Endothelial cell of umbilical vein (primary cell): ENCODE data around the gene PPM1N. TPM values are rescaled to one million over a fixed set of nuclear protein-coding genes. Genes with fewer than 3 reads are reported as not detected.

Source experiments
- BruUV-seq: library from RNA; stranded (reverse); fragments of 400-500 nt; replicated peaks from 2 replicates; lab custom pipeline; 2021; lab: Mats Ljungman, UMichigan
- CTCF ChIA-PET: fragments of 300-600, 350-600 bp; sonication (Branson Sonifier 250); formaldehyde crosslinking; loops from one replicate; lab custom pipeline; 2021; ENCODE audit warnings: antibody characterized with exemption, inconsistent platforms; lab: Charles Lee
- POLR2A ChIA-PET: fragments of 300-600, 350-600 bp; sonication (Branson Sonifier 250); formaldehyde crosslinking; loops from one replicate; lab custom pipeline; 2021; ENCODE audit warnings: antibody characterized with exemption, inconsistent platforms; lab: Charles Lee
- DNase-seq: peaks from one replicate; pipeline ENCODE4 v3.0.0-alpha.2; 2011; ENCODE audit warnings: low read depth, low spot score
- FAIRE-seq: peaks from 2 replicates; lab custom pipeline; 2011; peaks lifted over from hg19 to GRCh38; lab: Jason Lieb, UNC
- H2AFZ ChIP-seq: 2 replicates; pipeline ENCODE4 v1.6.0; 2012; ENCODE audit warnings: low read depth, low read length, control low read depth, inconsistent platforms
- H3K27ac ChIP-seq: 2 replicates; pipeline ENCODE4 v1.5.1; 2011; ENCODE audit warnings: low read depth, mild to moderate bottlenecking, control low read depth, low read length, moderate library complexity; ENCODE audit not compliant: insufficient read depth
- H3K27me3 ChIP-seq, 2 experiments: 2 replicates each; pipeline versions ENCODE4 v1.6.0 to v1.6.1; 2011; ENCODE audit warnings: low read length in 2 of 2, mixed read lengths in 1 of 2; ENCODE audit not compliant: control insufficient read depth in 2 of 2, insufficient read depth in 2 of 2
- H3K36me3 ChIP-seq, 2 experiments: 2 replicates in 1 of 2; 3 replicates in 1 of 2; pipeline ENCODE4 v1.5.1; 2011; ENCODE audit warnings: low read length in 2 of 2, mild to moderate bottlenecking in 1 of 2, moderate library complexity in 1 of 2; ENCODE audit not compliant: control insufficient read depth in 2 of 2, insufficient read depth in 2 of 2; ENCODE audit errors: extremely low read depth in 1 of 2
- H3K4me1 ChIP-seq: 3 replicates; pipeline ENCODE4 v1.5.1; 2011; ENCODE audit warnings: mild to moderate bottlenecking, low read length; ENCODE audit not compliant: control insufficient read depth, insufficient read depth; ENCODE audit errors: extremely low read depth
- H3K4me2 ChIP-seq: 2 replicates; pipeline ENCODE4 v1.6.1; 2011; ENCODE audit warnings: low read length, control low read depth, mixed read lengths; ENCODE audit not compliant: insufficient read depth
- H3K4me3 ChIP-seq, 3 experiments: fragments of 200-600 bp in 1 of 3; sonication (generic), shearing (Covaris generic) in 1 of 3; replicated peaks in 1 of 3; 2 replicates each; pipeline ENCODE4 v1.5.1; 2011 to 2016; ENCODE audit warnings: control low read depth in 3 of 3, low read length in 3 of 3, mild to moderate bottlenecking in 2 of 3, inconsistent platforms in 1 of 3, low read depth in 1 of 3, moderate library complexity in 1 of 3; ENCODE audit not compliant: insufficient read depth in 1 of 3
- H3K79me2 ChIP-seq: 2 replicates; pipeline ENCODE4 v1.6.0; 2012; ENCODE audit warnings: low read length, inconsistent platforms; ENCODE audit not compliant: control insufficient read depth, insufficient read depth
- H3K9ac ChIP-seq: replicated peaks from 2 replicates; pipeline ENCODE3; 2011; ENCODE audit warnings: low read length, control low read depth; ENCODE audit not compliant: insufficient read depth; ENCODE audit errors: extremely low read depth
- H3K9me1 ChIP-seq: replicated peaks from 3 replicates; pipeline ENCODE4 v1.6.0; 2011; ENCODE audit warnings: mild to moderate bottlenecking, low read length; ENCODE audit not compliant: control insufficient read depth, insufficient read depth; ENCODE audit errors: extremely low read depth
- H3K9me3 ChIP-seq: replicated peaks from 2 replicates; pipeline ENCODE4 v1.5.1; 2012; ENCODE audit warnings: low read length, inconsistent platforms; ENCODE audit not compliant: control insufficient read depth, insufficient read depth
- H4K20me1 ChIP-seq: replicated peaks from 2 replicates; pipeline ENCODE3; 2011; ENCODE audit warnings: mild to moderate bottlenecking, low read length; ENCODE audit not compliant: control insufficient read depth, insufficient read depth; ENCODE audit errors: extremely low read depth
- CTCF ChIP-seq, 2 donors: IDR thresholded peaks; 1 replicate in 1 of 2; 2 replicates in 1 of 2; pipeline ENCODE4 v1.5.1; 2011; ENCODE audit warnings: low read length in 2 of 2, mild to moderate bottlenecking in 2 of 2, moderate library complexity in 2 of 2, control low read depth in 1 of 2, inconsistent platforms in 1 of 2, low read depth in 1 of 2; ENCODE audit not compliant: insufficient read depth in 1 of 2; ENCODE audit errors: extremely low read depth in 1 of 2
- EZH2 ChIP-seq: IDR thresholded peaks from 2 replicates; pipeline ENCODE4 v1.6.1; 2012; ENCODE audit warnings: borderline replicate concordance, low read depth, mild to moderate bottlenecking, moderate library complexity, low read length, inconsistent platforms; ENCODE audit not compliant: severe bottlenecking
- FOS ChIP-seq: IDR thresholded peaks from 2 replicates; pipeline ENCODE4 v1.6.1; 2011; ENCODE audit warnings: mild to moderate bottlenecking, low read length, moderate library complexity, borderline replicate concordance; ENCODE audit not compliant: insufficient read depth
- GATA2 ChIP-seq: IDR thresholded peaks from 2 replicates; pipeline ENCODE4 v1.7.0; 2011; ENCODE audit warnings: low read depth, mild to moderate bottlenecking, moderate library complexity, mixed read lengths, low read length; ENCODE audit not compliant: insufficient read length, insufficient read depth
- JUN ChIP-seq: IDR thresholded peaks from 2 replicates; pipeline ENCODE4 v1.6.1; 2011; ENCODE audit warnings: borderline replicate concordance, low read depth; ENCODE audit not compliant: insufficient read length, insufficient read depth
- MAX ChIP-seq: IDR thresholded peaks from 2 replicates; pipeline ENCODE4 v1.6.1; 2011; ENCODE audit not compliant: insufficient read depth, insufficient read length
- MYC ChIP-seq: IDR thresholded peaks from one replicate; pipeline ENCODE4 v1.6.1; 2011; ENCODE audit warnings: mild to moderate bottlenecking, low read depth, low read length
- POLR2A ChIP-seq: IDR thresholded peaks from 2 replicates; pipeline ENCODE4 v1.6.1; 2012; ENCODE audit warnings: low read depth, mild to moderate bottlenecking, control low read depth, low read length
- POLR2AphosphoS5 ChIP-seq: IDR thresholded peaks from 2 replicates; pipeline ENCODE4 v1.6.1; 2012; ENCODE audit warnings: low read depth, mild to moderate bottlenecking, control low read depth, low read length, moderate library complexity; ENCODE audit not compliant: insufficient read depth
- dilution Hi-C: fragments of 300-500 bp; cut with MboI; formaldehyde crosslinking; loops from one replicate; pipeline ENCODE4 v1.15.0; 2019; ENCODE audit warnings: low sequenced_read_pairs; ENCODE audit not compliant: extremely low pct_ligation_motif_present
- intact Hi-C: fragments of 100-400 bp; cut with micrococcal nuclease; formaldehyde crosslinking; loops from one replicate; pipeline ENCODE4 v1.10.0; 2022
- polyA plus RNA-seq, 4 experiments: library from polyadenylated mRNA; depleted of rRNA in 3 of 4; stranded (reverse) in 3 of 4; unstranded in 1 of 4; fragments of >200 nt; gene quantifications; 2 replicates each; pipeline versions ENCODE4 v1.2.1 to v1.2.3, GENCODE V29; 2011 to 2012; ENCODE audit warnings: missing spikeins in 1 of 4
- total RNA-seq: library from RNA; stranded (reverse); gene quantifications from 2 replicates; pipeline ENCODE4 v1.2.3, GENCODE V29; 2021

The PPM1N gene
- total and polyA plus RNA-seq, 2 donors (not counting 3 experiments of a cell fraction or from before 2014, with no cell fraction given): 0.40 to 0.48 TPM

GRCh38 chr19:45506246-45506988, 8.2 kb downstream of the PPM1N start:
- CTCF ChIA-PET: no interaction called here
- Histone ChIP-seq H3K9ac (peak overlapping the region; percentile 87), H3K9me1 (no peaks in the 10 kb centered on the region), H3K27me3 (no peaks in the 10 kb centered on the region), H3K36me3 (peaks cover 0 to 2% of the 10 kb centered on the region in 2 experiments), H3K79me2 (peaks cover 44% of the 10 kb centered on the region), H3K9me3 (no peaks in the 10 kb centered on the region), H3K4me3 (peak overlapping the region; percentile 92 to 100 (median 96)), H4K20me1 (no peaks in the 10 kb centered on the region), H3K4me1 (peaks cover 23% of the 10 kb centered on the region), H3K4me2 (peak overlapping the region; percentile 97), H2AFZ (peak overlapping the region; percentile 64), H3K27ac (peak overlapping the region; percentile 69)
- DNase-seq (peak; percentile 88), FAIRE-seq (peak; percentile 93)
- POLR2A ChIA-PET: no interaction called here
- BruUV-seq: TSS peak; percentile 29
- dilution Hi-C loops (no loop called here), intact Hi-C loops (loop anchor here (1.0 to 2.0 kb wide), 4 partner anchors 9 to 139 kb away; partner anchors contain the start of gene RTN2)
- TF ChIP-seq POLR2AphosphoS5 (peak; percentile 55), EZH2 (no peak), POLR2A (peak; percentile 71), FOS (peak; percentile 45), MAX (no peak), JUN (peak; percentile 47), MYC (no peak), GATA2 (no peak), CTCF (IDR thresholded peaks at IDR 0.05; ENCODE audit: extremely low read depth in 1 of 2, insufficient read depth in 1 of 2, low read depth in 1 of 2, low read length in 2 of 2) (peak; percentile 36 to 64)
